GM21576 (cell line): ENCODE results near the gene HLA-DRA.
A peak's percentile ranks its signal among the peaks of the same experiment; 100 is the strongest.

Experiments used
- ATAC-seq: cut with Tn5 transposase; IDR thresholded peaks from one replicate; pipeline ENCODE4 v1.9.1; 2021; ENCODE audit warnings: mild to moderate bottlenecking, moderate library complexity; ENCODE audit not compliant: unreplicated experiment

HLA-DRA gene

DNA sequence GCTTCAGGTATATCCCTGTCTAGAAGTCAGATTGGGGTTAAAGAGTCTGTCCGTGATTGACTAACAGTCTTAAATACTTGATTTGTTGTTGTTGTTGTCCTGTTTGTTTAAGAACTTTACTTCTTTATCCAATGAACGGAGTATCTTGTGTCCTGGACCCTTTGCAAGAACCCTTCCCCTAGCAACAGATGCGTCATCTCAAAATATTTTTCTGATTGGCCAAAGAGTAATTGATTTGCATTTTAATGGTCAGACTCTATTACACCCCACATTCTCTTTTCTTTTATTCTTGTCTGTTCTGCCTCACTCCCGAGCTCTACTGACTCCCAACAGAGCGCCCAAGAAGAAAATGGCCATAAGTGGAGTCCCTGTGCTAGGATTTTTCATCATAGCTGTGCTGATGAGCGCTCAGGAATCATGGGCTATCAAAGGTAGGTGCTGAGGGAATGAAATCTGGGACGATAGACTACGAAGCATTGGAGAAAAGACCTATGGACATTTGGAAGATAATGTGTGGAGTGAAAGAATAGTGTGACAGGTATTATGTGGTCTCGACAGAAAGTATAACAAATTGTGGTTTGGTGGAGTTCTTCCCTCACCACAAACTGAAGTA is at the start of gene HLA-DRA:
Gene HLA-DRA (plus strand): TSS at position 286 of the 613 bp plus-strand sequence. CDS start 64 bp downstream, at position 350.
- ATAC-seq: peak; percentile 80

DNA sequence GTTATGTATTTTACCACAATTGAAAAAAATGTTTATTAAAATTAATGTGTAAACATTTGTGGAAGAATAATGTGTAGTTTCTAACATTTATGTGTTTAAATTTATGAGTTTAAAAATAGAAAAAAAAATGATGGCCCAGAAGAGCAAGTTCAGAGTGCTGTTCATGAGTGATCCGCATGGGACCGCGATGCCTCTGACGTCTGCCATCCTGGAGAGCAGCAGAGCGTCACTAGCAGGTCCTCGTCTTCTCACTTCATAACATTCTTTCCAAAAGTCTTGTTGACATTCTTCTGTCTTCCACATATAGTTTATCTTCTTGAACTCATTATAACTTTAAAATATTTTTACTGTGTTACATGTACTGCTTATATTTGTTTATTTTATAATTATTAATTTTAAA is 48.2 kb upstream of the HLA-DRA start:
- no peak for ATAC-seq

DNA sequence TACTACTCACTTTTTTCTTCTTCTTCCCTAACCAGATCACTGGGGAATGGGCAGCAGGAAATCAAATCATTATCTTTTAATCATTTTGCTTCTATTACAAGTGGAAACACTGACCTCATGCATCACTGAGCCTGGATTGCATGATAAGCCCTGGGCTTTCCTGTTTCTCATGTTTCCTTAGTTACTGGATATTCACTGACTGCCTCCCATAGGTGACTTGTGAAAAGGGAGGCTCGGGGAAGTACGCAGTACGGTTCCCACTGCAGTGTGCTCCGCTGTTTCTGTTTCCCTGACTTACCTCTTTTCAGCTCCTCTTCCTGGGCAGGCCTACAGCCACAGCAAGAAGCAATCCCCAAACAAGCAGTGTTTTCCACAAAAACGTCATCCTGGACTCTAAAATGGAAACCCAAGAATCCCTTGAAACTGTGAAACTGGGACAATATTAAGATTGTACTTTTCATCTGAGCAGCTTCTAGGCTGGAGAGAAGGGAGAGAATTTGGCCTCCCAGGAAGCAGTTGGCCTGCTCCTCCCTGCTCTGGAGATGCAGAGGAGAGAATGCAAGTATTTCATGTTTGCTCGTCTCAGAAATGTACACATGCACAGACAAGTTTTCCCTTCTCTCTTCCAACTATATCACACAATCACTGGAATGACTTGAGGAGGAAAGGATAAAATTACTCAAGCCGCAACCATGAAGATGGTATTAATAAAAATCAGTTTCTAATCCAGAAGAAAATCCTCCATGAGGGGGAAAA is 45.8 kb upstream of the HLA-DRA start:
- no peak for ATAC-seq

DNA sequence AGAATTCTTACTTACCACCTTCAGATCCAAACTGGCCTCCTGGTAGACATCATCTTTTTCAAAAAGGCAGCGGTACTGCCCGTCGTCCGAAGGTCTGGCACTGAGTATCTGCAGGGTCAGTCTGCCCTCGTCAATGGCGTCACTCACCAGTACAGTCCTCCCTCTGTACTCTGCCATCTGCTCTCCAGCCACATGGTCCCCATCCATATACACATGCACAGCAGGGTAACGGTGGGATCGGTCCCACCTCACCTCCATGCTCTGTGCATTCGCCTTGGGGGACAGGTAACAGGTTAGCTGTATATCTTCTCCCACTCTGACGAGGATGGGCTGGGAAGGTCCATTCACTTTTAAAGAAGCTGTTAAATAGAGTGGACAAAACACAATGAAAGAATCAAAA is 43.7 kb upstream of the HLA-DRA start:
- no peak for ATAC-seq

DNA sequence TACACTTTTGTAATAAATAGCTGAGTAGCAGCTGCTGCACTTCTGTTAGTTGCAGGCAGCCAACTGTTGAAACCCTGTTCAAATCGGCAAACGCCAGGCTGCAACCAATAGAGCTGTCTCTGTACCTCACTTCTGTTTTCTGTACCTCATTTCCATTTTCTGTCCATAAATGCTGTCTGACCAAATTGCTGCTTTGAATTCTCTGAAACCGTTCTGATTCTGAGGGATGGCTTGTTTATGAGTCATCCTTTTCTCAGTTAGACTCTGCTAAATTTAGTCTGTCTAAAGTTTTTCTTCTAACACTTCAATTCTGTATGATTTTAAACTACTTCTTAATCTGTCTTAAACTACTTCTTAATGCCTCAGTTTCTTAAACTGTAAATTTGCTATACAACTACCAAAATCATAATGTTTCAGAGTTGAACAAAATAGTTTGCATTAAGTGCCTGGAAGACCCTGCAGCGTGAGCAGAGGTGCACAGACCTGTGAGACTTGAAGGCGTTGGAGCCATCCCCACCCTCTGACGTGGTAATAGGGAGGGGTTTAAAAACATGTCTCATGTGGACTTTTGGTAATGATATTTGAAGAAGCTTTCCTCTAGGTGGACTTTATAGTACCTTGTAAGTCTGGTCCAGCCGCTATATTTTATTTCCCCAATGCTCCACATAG is 42.3 kb upstream of the HLA-DRA start:
- peak; percentile 85 for ATAC-seq

DNA sequence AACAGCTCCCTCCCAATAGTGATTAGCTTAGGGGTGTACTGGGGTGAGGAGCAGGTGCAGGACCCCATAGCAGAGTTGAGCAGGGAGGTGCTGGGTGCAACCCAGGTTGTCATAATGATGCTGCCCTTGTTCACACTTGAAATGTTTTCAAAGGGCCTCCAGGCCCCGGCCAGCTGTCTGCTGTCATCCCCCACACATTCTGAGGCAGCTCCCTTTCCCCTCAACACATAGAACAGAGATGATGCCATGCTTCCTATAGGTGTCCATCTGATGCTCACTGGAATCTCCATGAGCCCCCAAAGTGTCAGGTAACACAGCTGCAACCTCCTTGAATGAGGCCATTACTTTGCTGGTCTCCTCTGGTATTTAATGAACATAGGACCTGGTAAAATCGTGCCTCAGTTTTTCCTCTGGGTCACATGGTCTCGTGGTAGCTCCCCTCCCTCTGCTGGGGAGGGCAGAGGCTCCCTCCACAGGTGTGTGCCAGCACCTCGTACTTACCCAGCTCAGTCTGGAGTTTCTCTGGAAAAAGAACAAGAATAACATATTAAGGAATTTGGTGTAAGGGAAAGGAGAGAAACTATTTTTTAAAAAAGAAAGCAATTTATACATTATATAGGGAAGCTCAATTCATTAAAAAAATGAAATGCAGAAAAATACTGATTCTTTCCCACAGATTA is 38.3 kb upstream of the HLA-DRA start:
- no peak for ATAC-seq

DNA sequence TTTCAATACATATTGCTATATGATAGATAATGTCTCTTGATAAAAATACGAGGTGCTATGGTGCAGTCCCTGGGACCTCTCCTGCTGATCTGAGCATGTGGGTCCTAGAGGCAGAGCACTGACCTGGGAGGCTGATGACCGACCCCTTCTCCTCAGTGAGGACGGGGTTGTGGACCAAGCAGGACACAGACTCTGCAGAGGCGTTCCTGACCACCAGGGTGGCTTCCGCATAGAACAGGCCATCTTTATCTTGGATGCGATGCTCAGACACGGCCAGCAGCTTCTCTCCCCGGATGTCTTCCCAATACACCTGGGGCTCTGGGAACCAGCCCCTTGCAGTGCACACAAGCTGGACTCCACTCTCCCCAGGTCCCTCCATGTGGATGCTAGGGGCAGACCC is 36.9 kb upstream of the HLA-DRA start:
- ATAC-seq: no peak

DNA sequence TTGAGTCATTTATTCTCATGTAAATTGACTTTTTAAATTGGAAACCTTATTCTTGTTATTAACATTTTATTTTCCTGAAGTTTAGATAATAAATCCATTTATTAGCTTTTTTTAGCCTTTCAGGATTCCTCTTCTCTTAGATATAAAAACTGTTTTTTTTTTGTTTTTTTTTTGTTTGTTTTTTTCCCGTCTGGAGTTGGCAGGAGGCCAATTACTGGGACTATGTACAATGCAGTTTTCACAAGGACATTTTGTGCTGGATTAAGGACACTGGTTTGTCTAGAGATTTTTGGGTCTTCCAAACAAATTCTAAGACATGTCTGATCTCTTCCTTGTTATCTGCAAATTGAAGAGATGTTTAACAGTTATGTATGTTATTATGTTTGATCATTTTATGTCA is 34.0 kb upstream of the HLA-DRA start:
- no peak for ATAC-seq

DNA sequence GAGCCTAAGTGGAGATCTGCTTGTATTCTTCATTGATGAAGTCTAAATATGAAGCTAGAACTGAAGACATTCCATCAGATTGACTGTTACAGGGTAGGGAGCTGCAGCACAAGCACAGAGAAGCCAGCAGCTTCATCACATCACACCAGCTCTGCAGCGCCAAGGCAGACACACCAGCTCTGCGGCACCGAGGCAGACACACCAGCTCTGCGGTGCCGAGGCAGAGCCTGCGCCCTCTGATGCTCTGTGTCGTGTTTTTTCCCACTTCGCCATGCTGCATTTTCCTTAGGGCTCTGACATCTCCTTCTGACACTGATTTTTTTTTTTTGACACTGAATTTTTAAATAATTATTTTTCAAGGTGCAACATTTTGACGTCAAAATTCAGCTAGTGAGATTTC is 33.5 kb upstream of the HLA-DRA start:
- no peak for ATAC-seq

DNA sequence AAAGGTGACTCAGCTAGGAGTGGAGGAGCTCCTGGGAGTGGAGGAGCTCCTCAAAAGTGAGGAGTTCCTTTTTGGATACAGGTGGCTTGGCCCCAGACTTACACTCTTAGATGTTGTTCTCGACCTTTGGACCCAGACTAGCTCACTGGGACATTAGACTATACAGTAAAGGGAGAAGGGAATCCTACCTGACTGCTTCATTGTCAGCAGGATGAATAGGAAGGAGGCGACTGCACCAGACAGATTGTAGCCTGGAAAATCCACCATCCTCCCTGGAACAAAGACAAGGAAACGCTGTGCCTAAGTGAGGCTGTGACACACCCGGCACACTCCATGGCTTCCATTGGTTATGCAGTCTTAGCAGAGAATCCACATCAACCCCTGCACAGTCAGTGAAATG is 32.8 kb upstream of the HLA-DRA start, which contains the start of gene BTNL2:
Gene BTNL2 (minus strand): TSS at position 325 of the 400 bp plus-strand sequence. CDS start 58 bp downstream, at position 267.
- no peak for ATAC-seq

DNA sequence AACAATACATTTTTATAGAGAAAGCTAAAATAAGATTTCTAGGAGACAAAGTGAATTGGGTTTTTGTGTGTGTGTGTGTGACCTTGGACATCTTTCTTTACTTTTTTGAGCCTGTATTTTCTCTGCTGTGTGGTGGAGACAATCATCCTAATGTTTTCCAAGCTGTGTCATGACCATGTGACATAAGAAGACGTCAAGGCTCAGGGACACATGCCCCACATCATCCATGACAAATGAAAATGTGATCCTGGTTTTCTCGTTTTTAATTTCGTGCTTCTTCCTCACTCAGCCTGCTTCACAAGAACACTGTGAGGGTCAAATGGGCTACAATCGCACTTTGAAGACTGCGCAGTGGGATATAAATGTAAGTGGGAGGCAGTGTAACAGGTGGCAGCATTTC is 28.8 kb upstream of the HLA-DRA start:
- no peak for ATAC-seq

DNA sequence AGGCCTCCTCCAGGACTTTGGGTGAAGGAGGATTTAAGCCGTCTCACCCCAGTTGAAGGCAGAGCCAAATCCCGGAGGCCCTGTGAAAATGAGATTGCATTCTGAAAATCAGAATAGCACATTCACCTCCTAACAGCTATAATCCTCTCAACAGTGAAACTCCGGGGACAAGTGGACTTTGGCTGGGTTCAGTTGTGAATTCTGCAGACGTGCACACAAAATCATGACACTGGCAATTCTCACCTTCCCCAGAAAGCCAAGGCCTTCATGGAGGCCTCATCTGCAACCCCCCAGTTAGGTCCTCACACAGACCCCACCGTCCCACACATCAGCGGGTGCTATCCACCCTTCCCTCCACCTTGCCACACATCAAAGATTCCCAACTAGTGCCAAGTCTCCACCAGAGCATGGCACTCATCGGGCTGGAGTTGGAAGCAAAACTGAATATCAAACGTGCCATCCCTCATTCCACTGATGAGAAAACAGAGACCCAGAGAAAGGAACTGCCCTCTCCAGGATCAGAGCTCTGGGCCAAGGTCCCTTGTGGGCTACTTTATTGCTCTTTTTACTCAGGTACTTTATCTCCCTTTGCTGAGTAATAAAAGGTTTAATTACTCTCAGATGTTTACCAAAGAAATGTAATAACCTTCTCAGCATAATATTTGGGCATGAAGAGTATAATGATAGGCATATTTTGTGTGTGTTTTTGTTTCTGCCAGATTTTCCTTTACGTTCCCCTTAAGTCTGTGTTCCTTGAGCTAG is 27.9 kb upstream of the HLA-DRA start:
- no peak for ATAC-seq

DNA sequence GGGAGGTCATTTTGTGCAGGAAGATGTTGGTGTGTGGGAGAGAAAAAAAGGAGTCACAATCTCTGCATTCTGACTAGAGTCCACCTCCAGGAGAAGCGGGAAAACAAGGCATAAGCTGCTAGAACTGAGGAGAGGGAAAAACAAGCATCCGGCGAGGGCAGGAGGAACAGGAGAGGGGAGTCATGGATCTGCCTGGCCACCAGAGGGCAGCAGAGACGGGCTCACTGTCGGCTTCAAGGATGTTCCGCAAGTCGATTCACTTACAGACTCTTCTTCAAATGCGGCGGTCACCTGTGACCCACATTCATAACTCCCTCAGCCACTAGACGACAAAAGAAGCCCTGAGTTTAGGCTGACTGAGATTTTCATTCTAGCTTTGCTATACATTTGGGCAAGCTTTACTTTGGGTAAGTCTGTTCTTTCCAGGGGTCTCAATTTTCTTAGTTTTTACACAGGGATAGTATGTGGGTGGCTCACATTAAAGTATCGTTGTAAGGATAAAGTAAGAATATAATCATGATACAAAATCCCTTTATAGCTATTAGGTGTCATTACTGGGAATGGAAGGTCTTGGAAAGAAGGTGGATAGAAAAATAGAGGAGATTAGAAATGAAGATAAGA is 26.1 kb upstream of the HLA-DRA start:
- ATAC-seq: no peak

DNA sequence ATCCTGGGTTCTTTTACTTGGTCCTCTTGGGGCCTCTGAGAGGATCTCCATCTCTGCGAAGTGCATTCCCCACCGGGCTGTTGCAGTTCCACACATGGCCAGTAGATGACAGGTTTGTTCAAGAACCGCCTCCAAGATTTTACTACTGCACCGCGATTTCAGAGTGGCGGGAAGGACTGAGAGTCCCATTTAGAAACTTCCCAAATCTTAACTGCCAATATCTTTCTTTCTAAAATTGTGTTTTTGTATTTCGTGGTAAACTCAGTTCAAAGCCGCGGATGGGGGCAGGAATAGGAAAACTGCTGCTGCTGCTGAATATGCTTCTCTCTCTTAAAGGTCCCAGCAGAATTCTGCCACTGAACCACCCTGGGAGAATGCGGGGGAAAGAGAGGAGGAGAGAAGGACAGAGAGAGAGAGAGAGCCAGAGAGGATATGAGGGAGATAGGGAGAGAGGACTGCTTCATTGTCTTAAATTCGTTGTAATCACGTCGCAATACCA is 24.1 kb upstream of the HLA-DRA start:
- no peak for ATAC-seq

DNA sequence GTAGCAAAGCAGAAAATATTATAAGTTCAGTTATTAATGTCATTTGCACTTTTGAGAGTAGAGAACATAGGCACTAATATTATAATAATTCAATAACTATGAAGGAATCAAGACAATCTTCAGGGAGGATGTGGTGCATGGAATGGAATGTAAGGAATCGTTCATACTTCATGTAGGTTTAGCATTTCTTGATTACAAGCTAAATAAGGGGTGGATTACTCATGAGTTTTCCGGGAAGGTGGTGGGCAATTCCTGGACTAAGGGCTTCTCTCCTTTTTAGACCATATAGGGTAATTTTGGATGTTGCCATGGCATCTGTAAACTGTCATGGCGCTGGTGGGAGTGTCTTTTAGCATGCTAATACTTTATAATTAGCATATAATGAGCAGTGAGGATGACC is 23.7 kb upstream of the HLA-DRA start:
- ATAC-seq: no peak

DNA sequence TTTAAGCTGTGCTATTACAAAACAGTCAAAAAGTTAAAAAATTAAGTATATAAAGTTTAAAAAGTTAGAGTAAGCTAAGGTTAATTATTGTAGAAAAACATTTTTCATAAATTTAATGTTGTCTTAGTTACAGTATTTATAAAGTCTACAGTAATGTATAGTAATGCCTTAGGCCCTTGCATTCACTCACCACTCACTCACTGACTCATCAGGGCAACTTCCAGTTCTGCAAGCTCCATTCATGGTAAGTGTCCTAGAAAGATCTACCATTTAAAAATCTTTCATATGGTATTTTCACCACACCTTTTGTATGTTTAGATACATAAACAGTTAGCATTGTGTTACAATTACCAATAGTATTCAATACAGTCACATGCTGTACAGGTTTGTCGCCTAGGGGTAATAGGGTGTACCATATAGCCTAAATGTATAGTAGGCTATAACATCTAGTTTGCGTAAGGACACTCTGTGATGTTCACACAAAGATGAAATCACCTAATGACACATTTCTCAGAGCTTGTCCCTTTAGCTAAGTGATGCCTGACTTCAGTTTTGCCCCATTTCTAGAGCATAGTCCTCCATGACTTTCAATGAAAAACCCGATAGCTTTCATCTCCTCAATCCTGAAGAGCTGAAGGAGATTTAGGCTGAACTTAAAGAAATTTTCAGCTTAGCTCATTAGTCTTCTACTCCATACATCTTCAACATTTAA is 14.9 kb upstream of the HLA-DRA start:
- no peak for ATAC-seq

DNA sequence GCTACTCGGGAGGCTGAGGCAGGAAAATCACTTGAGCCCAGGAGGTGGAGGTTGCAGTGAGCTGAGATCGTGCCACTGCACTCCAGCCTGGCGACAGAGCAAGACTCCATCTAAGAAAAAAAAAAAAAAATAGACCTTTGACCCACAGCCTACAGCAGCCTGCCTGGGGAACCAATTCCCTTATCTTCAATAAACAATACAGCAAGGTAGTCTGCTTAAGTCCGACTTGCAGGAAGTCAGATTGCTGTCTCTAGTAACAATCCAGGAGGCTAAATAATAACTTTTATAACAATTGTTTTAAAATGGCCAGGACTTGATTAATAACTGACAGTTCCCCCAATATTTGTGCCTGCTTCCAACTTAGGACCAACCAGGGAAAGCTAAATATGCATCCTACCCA is 13.3 kb upstream of the HLA-DRA start:
- no peak for ATAC-seq

DNA sequence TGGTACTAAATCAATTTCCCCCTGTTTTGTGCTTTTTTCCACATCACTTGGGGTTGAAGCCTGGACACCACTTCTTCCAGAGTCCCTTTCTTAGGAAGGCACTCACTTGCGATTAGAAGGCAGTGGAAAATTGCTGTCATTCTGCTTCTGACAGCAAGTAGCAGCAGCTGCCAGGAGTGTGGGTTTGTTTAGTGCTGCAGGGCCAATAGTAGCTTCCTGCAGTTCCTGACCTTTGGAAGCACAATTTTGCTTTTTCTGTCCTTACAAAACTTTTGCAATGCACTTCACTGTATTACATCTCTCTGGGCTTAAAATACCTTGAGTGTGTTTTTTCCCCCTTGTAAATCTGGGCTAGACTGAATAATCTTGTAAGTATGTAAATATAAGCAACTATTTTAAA is 12.5 kb upstream of the HLA-DRA start:
- ATAC-seq: no peak

DNA sequence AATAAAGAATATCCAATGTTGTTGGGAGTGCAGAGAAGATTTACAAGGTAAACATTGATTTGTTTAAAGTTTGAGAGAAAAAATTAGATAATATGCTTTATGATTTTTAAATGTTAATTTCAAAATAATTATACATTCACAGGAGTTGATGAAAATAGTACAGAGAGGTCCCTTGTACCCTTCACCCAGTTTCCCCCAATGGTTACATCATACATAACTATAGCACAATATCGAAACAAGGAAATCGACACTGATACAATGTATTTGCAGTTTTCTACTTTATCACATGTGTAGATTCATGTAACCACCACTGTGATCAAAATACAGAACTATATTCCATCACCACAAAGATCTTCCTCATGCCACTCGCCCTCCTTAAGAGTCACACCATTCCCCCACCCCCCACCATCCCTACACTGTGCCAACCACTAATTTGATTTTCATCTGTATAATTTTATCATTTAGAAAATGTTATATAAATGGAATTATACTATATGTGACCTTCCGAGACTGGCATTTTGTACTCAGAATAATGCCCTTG is 11.7 kb upstream of the HLA-DRA start:
- ATAC-seq: no peak
